GM23338 (cell line): ENCODE measurements around the gene NCOA1.

Experiments used
- CREB1 ChIP-seq: fragments of 250-450 bp; sonication (Bioruptor Pico); IDR thresholded peaks from 2 replicates; pipeline ENCODE4 v1.5.0; 2020; ENCODE audit warnings: low read depth, mild to moderate bottlenecking, moderate library complexity
- EZH2 ChIP-seq: fragments of 200-600 bp; sonication (generic); IDR thresholded peaks from one replicate; pipeline ENCODE4 v1.8.0; 2017; ENCODE audit warnings: antibody characterized with exemption, mild to moderate bottlenecking, low read depth; ENCODE audit not compliant: unreplicated experiment
- EZH2phosphoT487 ChIP-seq: fragments of 200-600 bp; sonication (generic); IDR thresholded peaks from one replicate; pipeline ENCODE4 v1.8.1; 2018; ENCODE audit warnings: antibody characterized with exemption; ENCODE audit not compliant: unreplicated experiment
- JUNB ChIP-seq: IDR thresholded peaks from one replicate; pipeline ENCODE4 v1.6.1; 2016; ENCODE audit warnings: antibody characterized with exemption; ENCODE audit not compliant: unreplicated experiment
- NANOG ChIP-seq: IDR thresholded peaks from 2 replicates; pipeline ENCODE4 v1.6.1; 2016; ENCODE audit warnings: antibody characterized with exemption, borderline replicate concordance
- POLR2AphosphoS5 ChIP-seq: IDR thresholded peaks from 2 replicates; pipeline ENCODE4 v1.6.1; 2016; ENCODE audit warnings: antibody characterized with exemption, low read depth
- STAT1 ChIP-seq: IDR thresholded peaks from one replicate; pipeline ENCODE4 v1.6.1; 2016; ENCODE audit warnings: antibody characterized with exemption; ENCODE audit not compliant: unreplicated experiment
- ZNF114 ChIP-seq: fragments of 250-450 bp; sonication (Bioruptor Pico); IDR thresholded peaks from 2 replicates; pipeline ENCODE4 v1.5.0; 2020; ENCODE audit warnings: mild to moderate bottlenecking, moderate library complexity
- ZNF331 ChIP-seq: fragments of 250-450 bp; sonication (Bioruptor Pico); IDR thresholded peaks from 2 replicates; pipeline ENCODE4 v1.5.0; 2020; ENCODE audit warnings: low read depth, mild to moderate bottlenecking, moderate library complexity
- TF ChIP-seq, protein P1 (sequence below), 2 experiments: fragments of 200-600 bp in 1 of 2; sonication (generic) in 1 of 2; conservative IDR thresholded peaks; 2 replicates each; pipeline versions ENCODE4 v1.5.1 to v1.6.1; 2016 to 2017; ENCODE audit warnings: antibody characterized with exemption in 2 of 2, low read depth in 2 of 2, mild to moderate bottlenecking in 2 of 2, moderate library complexity in 1 of 2
- TF ChIP-seq, protein P2 (sequence below): IDR thresholded peaks from one replicate; pipeline ENCODE4 v1.6.1; 2018; ENCODE audit warnings: antibody characterized with exemption; ENCODE audit not compliant: unreplicated experiment
- TF ChIP-seq, protein P3 (sequence below): IDR thresholded peaks from 2 replicates; pipeline ENCODE4 v1.6.1; 2016; ENCODE audit warnings: antibody characterized with exemption
- TF ChIP-seq, protein P4 (sequence below): fragments of 250-450 bp; sonication (Bioruptor Pico); IDR thresholded peaks from 2 replicates; pipeline ENCODE4 v1.5.0; 2020; ENCODE audit warnings: mild to moderate bottlenecking, moderate library complexity

DNA sequence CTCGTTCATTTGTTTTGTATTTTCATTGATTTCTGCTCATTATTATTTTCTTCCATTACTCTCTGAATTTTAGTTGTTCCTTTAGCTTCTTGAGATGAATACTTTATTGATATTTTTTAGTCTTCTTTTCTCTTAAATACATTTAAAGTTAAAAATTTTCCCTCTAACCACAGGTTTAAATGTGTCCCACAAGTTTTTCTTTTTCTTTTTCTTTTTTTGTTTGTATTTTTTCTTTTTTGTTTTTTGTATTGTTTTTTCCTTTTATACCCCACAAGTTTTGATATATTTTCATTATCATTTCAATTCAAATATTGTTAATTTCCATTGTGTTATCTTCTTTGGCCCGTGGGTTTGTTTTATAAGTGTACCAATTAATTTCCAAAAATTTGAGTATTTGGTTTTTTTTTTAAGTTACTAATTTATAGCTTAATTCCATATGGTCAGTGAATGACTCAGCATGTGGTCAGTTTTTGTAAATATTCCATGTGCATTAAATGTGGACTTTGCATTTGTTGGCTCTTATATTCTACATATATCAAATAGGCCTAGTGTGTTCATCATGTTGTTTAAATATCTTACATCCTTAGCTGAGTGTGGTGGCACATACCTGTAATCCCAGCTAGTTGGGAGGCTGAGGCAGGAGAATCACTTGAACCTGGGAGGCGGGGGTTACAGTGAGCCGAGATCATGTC, 318.4 kb downstream of the NCOA1 start:
- no peak for TF ChIP-seq EZH2phosphoT487
- TF ChIP-seq EZH2, result no peak
- TF ChIP-seq, protein P1, sequence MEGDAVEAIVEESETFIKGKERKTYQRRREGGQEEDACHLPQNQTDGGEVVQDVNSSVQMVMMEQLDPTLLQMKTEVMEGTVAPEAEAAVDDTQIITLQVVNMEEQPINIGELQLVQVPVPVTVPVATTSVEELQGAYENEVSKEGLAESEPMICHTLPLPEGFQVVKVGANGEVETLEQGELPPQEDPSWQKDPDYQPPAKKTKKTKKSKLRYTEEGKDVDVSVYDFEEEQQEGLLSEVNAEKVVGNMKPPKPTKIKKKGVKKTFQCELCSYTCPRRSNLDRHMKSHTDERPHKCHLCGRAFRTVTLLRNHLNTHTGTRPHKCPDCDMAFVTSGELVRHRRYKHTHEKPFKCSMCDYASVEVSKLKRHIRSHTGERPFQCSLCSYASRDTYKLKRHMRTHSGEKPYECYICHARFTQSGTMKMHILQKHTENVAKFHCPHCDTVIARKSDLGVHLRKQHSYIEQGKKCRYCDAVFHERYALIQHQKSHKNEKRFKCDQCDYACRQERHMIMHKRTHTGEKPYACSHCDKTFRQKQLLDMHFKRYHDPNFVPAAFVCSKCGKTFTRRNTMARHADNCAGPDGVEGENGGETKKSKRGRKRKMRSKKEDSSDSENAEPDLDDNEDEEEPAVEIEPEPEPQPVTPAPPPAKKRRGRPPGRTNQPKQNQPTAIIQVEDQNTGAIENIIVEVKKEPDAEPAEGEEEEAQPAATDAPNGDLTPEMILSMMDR (conservative IDR thresholded peaks at IDR 0.05; ENCODE audit: low read depth in 2 of 2), result no peak
- TF ChIP-seq POLR2AphosphoS5, result no peak
- TF ChIP-seq CREB1, result no peak
- TF ChIP-seq, protein P2, sequence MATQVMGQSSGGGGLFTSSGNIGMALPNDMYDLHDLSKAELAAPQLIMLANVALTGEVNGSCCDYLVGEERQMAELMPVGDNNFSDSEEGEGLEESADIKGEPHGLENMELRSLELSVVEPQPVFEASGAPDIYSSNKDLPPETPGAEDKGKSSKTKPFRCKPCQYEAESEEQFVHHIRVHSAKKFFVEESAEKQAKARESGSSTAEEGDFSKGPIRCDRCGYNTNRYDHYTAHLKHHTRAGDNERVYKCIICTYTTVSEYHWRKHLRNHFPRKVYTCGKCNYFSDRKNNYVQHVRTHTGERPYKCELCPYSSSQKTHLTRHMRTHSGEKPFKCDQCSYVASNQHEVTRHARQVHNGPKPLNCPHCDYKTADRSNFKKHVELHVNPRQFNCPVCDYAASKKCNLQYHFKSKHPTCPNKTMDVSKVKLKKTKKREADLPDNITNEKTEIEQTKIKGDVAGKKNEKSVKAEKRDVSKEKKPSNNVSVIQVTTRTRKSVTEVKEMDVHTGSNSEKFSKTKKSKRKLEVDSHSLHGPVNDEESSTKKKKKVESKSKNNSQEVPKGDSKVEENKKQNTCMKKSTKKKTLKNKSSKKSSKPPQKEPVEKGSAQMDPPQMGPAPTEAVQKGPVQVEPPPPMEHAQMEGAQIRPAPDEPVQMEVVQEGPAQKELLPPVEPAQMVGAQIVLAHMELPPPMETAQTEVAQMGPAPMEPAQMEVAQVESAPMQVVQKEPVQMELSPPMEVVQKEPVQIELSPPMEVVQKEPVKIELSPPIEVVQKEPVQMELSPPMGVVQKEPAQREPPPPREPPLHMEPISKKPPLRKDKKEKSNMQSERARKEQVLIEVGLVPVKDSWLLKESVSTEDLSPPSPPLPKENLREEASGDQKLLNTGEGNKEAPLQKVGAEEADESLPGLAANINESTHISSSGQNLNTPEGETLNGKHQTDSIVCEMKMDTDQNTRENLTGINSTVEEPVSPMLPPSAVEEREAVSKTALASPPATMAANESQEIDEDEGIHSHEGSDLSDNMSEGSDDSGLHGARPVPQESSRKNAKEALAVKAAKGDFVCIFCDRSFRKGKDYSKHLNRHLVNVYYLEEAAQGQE, result no peak
- TF ChIP-seq ZNF114 (CRISPR knock-in tag), result no peak
- TF ChIP-seq, protein P3, sequence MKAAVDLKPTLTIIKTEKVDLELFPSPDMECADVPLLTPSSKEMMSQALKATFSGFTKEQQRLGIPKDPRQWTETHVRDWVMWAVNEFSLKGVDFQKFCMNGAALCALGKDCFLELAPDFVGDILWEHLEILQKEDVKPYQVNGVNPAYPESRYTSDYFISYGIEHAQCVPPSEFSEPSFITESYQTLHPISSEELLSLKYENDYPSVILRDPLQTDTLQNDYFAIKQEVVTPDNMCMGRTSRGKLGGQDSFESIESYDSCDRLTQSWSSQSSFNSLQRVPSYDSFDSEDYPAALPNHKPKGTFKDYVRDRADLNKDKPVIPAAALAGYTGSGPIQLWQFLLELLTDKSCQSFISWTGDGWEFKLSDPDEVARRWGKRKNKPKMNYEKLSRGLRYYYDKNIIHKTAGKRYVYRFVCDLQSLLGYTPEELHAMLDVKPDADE, result no peak
- no peak for TF ChIP-seq NANOG
- no peak for TF ChIP-seq ZNF331
- TF ChIP-seq STAT1, result no peak
- no peak for TF ChIP-seq JUNB
- TF ChIP-seq, protein P4, sequence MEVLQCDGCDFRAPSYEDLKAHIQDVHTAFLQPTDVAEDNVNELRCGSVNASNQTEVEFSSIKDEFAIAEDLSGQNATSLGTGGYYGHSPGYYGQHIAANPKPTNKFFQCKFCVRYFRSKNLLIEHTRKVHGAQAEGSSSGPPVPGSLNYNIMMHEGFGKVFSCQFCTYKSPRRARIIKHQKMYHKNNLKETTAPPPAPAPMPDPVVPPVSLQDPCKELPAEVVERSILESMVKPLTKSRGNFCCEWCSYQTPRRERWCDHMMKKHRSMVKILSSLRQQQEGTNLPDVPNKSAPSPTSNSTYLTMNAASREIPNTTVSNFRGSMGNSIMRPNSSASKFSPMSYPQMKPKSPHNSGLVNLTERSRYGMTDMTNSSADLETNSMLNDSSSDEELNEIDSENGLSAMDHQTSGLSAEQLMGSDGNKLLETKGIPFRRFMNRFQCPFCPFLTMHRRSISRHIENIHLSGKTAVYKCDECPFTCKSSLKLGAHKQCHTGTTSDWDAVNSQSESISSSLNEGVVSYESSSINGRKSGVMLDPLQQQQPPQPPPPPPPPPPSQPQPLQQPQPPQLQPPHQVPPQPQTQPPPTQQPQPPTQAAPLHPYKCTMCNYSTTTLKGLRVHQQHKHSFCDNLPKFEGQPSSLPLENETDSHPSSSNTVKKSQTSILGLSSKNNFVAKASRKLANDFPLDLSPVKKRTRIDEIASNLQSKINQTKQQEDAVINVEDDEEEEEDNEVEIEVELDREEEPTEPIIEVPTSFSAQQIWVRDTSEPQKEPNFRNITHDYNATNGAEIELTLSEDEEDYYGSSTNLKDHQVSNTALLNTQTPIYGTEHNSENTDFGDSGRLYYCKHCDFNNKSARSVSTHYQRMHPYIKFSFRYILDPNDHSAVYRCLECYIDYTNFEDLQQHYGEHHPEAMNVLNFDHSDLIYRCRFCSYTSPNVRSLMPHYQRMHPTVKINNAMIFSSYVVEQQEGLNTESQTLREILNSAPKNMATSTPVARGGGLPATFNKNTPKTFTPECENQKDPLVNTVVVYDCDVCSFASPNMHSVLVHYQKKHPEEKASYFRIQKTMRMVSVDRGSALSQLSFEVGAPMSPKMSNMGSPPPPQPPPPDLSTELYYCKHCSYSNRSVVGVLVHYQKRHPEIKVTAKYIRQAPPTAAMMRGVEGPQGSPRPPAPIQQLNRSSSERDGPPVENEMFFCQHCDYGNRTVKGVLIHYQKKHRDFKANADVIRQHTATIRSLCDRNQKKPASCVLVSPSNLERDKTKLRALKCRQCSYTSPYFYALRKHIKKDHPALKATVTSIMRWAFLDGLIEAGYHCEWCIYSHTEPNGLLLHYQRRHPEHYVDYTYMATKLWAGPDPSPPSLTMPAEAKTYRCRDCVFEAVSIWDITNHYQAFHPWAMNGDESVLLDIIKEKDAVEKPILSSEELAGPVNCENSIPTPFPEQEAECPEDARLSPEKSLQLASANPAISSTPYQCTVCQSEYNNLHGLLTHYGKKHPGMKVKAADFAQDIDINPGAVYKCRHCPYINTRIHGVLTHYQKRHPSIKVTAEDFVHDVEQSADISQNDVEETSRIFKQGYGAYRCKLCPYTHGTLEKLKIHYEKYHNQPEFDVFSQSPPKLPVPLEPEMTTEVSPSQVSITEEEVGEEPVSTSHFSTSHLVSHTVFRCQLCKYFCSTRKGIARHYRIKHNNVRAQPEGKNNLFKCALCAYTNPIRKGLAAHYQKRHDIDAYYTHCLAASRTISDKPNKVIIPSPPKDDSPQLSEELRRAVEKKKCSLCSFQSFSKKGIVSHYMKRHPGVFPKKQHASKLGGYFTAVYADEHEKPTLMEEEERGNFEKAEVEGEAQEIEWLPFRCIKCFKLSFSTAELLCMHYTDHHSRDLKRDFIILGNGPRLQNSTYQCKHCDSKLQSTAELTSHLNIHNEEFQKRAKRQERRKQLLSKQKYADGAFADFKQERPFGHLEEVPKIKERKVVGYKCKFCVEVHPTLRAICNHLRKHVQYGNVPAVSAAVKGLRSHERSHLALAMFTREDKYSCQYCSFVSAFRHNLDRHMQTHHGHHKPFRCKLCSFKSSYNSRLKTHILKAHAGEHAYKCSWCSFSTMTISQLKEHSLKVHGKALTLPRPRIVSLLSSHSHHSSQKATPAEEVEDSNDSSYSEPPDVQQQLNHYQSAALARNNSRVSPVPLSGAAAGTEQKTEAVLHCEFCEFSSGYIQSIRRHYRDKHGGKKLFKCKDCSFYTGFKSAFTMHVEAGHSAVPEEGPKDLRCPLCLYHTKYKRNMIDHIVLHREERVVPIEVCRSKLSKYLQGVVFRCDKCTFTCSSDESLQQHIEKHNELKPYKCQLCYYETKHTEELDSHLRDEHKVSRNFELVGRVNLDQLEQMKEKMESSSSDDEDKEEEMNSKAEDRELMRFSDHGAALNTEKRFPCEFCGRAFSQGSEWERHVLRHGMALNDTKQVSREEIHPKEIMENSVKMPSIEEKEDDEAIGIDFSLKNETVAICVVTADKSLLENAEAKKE (CRISPR knock-in tag), result no peak
